ENCODE results near the gene HILPDA. TPM values are rescaled to one million over a fixed set of nuclear protein-coding genes. Genes with fewer than 3 reads are reported as not detected.

Gene HILPDA
- total RNA-seq, 5 donors from 2014 or later (not counting 1 experiment from before 2014, with no cell fraction given), result 2.0 to 4.8 (median 3.3) TPM

- peaks cover 0 to 8% of the 10 kb centered on the region in 2 experiments for H3K4me1 ChIP-seq (ENCODE audit: control insufficient read depth in 1 of 2, extremely low read depth in 1 of 2, insufficient read depth in 2 of 2, low read length in 2 of 2)
- no peaks in the 10 kb centered on the region for H3K9me3 ChIP-seq
- H3K36me3 ChIP-seq (ENCODE audit: control insufficient read depth in 2 of 2, extremely low read depth in 1 of 2, insufficient read depth in 1 of 2, low read length in 1 of 2), result no peaks in the 10 kb centered on the region
- H3K4me3 ChIP-seq (ENCODE audit: control insufficient read depth in 1 of 2, extremely low read depth in 1 of 2, low read length in 1 of 2), result no peak overlapping the region
- DNase-seq, result no peak
- Mint-ChIP-seq H3K27ac (no peak overlapping the region), H3K36me3 (no peaks in the 10 kb centered on the region), H3K4me3 (no peak overlapping the region), H3K27me3 (no peaks in the 10 kb centered on the region), H3K4me1 (peaks cover 4 to 7% (median 7%) of the 10 kb centered on the region in 3 donors), H3K9me3 (no peaks in the 10 kb centered on the region)
- H3K27me3 ChIP-seq (replicated peaks in 1 of 2; ENCODE audit: control insufficient read depth in 2 of 2, extremely low read depth in 1 of 2, insufficient read depth in 2 of 2, low read length in 1 of 2), result peaks cover 0 to 8% of the 10 kb centered on the region in 2 experiments
- ChIA-PET CTCF (no interaction called here), POLR2A (no interaction called here)
- WGBS (ENCODE audit: insufficient coverage), result 50% methylated on average over 2 of the region's 5 CpGs
- no peak overlapping the region for H3K27ac ChIP-seq (ENCODE audit: low read length)
- ATAC-seq (replicated peaks in 1 of 4), result no peak
These were observed 4.8 kb upstream of the HILPDA start for GRCh38 chr7:128450913-128451312.

- Mint-ChIP-seq H3K4me1 (peaks cover 8 to 19% (median 16%) of the 10 kb centered on the region in 3 donors), H3K27me3 (no peaks in the 10 kb centered on the region), H3K27ac (no peak overlapping the region), H3K36me3 (no peaks in the 10 kb centered on the region), H3K9me3 (no peaks in the 10 kb centered on the region), H3K4me3 (no peak overlapping the region)
- WGBS (ENCODE audit: insufficient coverage), result no CpG with 5 or more reads among the region's 1 CpG
- H3K4me1 ChIP-seq (ENCODE audit: control insufficient read depth in 1 of 2, extremely low read depth in 1 of 2, insufficient read depth in 2 of 2, low read length in 2 of 2), result peaks cover 4 to 14% of the 10 kb centered on the region in 2 experiments
- ChIA-PET CTCF (interaction anchor here (1.2 to 1.9 kb wide), 4 partner anchors 9 to 25 kb away, joined by 6 to 12 read pairs (median 6); no protein-coding TSS in a partner anchor), POLR2A (no interaction called here)
- no peaks in the 10 kb centered on the region for H3K36me3 ChIP-seq (ENCODE audit: control insufficient read depth in 2 of 2, extremely low read depth in 1 of 2, insufficient read depth in 1 of 2, low read length in 1 of 2)
- ATAC-seq (replicated peaks in 1 of 4) (no peak), DNase-seq (no peak)
- H3K27ac ChIP-seq (ENCODE audit: low read length), result no peak overlapping the region
- no peak overlapping the region for H3K4me3 ChIP-seq (ENCODE audit: control insufficient read depth in 1 of 2, extremely low read depth in 1 of 2, low read length in 1 of 2)
- no peaks in the 10 kb centered on the region for H3K9me3 ChIP-seq
- peaks cover 0 to 8% of the 10 kb centered on the region in 2 experiments for H3K27me3 ChIP-seq (replicated peaks in 1 of 2; ENCODE audit: control insufficient read depth in 2 of 2, extremely low read depth in 1 of 2, insufficient read depth in 2 of 2, low read length in 1 of 2)
These were observed 3.1 kb upstream of the HILPDA start for GRCh38 chr7:128452552-128452951.

GRCh38 chr7:128453836-128454804 lies 1.6 kb upstream of the HILPDA start:
- Mint-ChIP-seq H3K27me3 (no peaks in the 10 kb centered on the region), H3K36me3 (no peaks in the 10 kb centered on the region), H3K9me3 (no peaks in the 10 kb centered on the region), H3K27ac (no peak overlapping the region), H3K4me3 (peak overlapping the region; percentile 36 to 63 (median 53)), H3K4me1 (peaks cover 11 to 30% (median 20%) of the 10 kb centered on the region in 3 donors)
- DNase-seq (no peak), ATAC-seq (replicated peaks in 1 of 4) (no peak)
- peaks cover 4 to 15% of the 10 kb centered on the region in 2 experiments for H3K4me1 ChIP-seq (ENCODE audit: control insufficient read depth in 1 of 2, extremely low read depth in 1 of 2, insufficient read depth in 2 of 2, low read length in 2 of 2)
- H3K27ac ChIP-seq (ENCODE audit: low read length), result no peak overlapping the region
- CTCF ChIA-PET, result interaction anchor here (0.6 to 2.1 kb wide), 5 partner anchors 16 to 27 kb away, joined by 6 to 25 read pairs (median 8); no protein-coding TSS in a partner anchor
- peaks cover 0 to 8% of the 10 kb centered on the region in 2 experiments for H3K27me3 ChIP-seq (replicated peaks in 1 of 2; ENCODE audit: control insufficient read depth in 2 of 2, extremely low read depth in 1 of 2, insufficient read depth in 2 of 2, low read length in 1 of 2)
- H3K9me3 ChIP-seq, result no peaks in the 10 kb centered on the region
- 92% methylated on average over 8 of the region's 23 CpGs for WGBS (ENCODE audit: insufficient coverage)
- H3K4me3 ChIP-seq (ENCODE audit: control insufficient read depth in 1 of 2, extremely low read depth in 1 of 2, low read length in 1 of 2), result no peak overlapping the region
- no peaks in the 10 kb centered on the region for H3K36me3 ChIP-seq (ENCODE audit: control insufficient read depth in 2 of 2, extremely low read depth in 1 of 2, insufficient read depth in 1 of 2, low read length in 1 of 2)
- POLR2A ChIA-PET, result interaction anchor here (0.6 to 1.2 kb wide), 3 partner anchors 13 to 27 kb away, joined by 3 to 4 read pairs (median 4); no protein-coding TSS in a partner anchor

- 29% methylated on average over 6 of the region's 25 CpGs for WGBS (ENCODE audit: insufficient coverage)
- Mint-ChIP-seq H3K4me1 (peaks cover 19 to 37% (median 28%) of the 10 kb centered on the region in 3 donors), H3K4me3 (peak overlapping the region; percentile 85 to 92 (median 91))
These were observed 703 bp upstream of the HILPDA start for GRCh38 chr7:128454808-128455542.

GRCh38 chr7:128456255-128456725 lies 612 bp downstream of the HILPDA start:
- Mint-ChIP-seq H3K27me3 (no peaks in the 10 kb centered on the region), H3K4me1 (peaks cover 19 to 37% (median 28%) of the 10 kb centered on the region in 3 donors)
- POLR2A ChIA-PET, result no interaction called here

More at GRCh38 chr7:128454808-128455542, 703 bp upstream of the HILPDA start:
- peaks cover 0 to 8% of the 10 kb centered on the region in 2 experiments for H3K27me3 ChIP-seq (replicated peaks in 1 of 2; ENCODE audit: control insufficient read depth in 2 of 2, extremely low read depth in 1 of 2, insufficient read depth in 2 of 2, low read length in 1 of 2)
- no peaks in the 10 kb centered on the region for H3K36me3 Mint-ChIP-seq
- peak overlapping the region; percentile 89 to 90 for H3K27ac Mint-ChIP-seq
- ChIA-PET CTCF (interaction anchor here (0.8 to 2.1 kb wide), 6 partner anchors 14 to 598 kb away, joined by 3 to 25 read pairs (median 3); no protein-coding TSS in a partner anchor), POLR2A (interaction anchor here in 1 of 2 donors (0.7 kb wide), 1 partner anchor 28 kb away, joined by 3 read pairs; no protein-coding TSS in a partner anchor)
- ATAC-seq (replicated peaks in 1 of 4), result no peak
- H3K4me3 ChIP-seq (ENCODE audit: control insufficient read depth in 1 of 2, extremely low read depth in 1 of 2, low read length in 1 of 2), result peak overlapping the region; percentile 49 to 82
- no peaks in the 10 kb centered on the region for H3K9me3 ChIP-seq
- H3K27ac ChIP-seq (ENCODE audit: low read length), result peak overlapping the region; percentile 88
- no peak for DNase-seq
- no peaks in the 10 kb centered on the region for H3K27me3 Mint-ChIP-seq
- no peaks in the 10 kb centered on the region for H3K36me3 ChIP-seq (ENCODE audit: control insufficient read depth in 2 of 2, extremely low read depth in 1 of 2, insufficient read depth in 1 of 2, low read length in 1 of 2)
- peaks cover 4 to 21% of the 10 kb centered on the region in 2 experiments for H3K4me1 ChIP-seq (ENCODE audit: control insufficient read depth in 1 of 2, extremely low read depth in 1 of 2, insufficient read depth in 2 of 2, low read length in 2 of 2)
- no peaks in the 10 kb centered on the region for H3K9me3 Mint-ChIP-seq

More at GRCh38 chr7:128456255-128456725, 612 bp downstream of the HILPDA start:
- Mint-ChIP-seq H3K9me3 (no peaks in the 10 kb centered on the region), H3K27ac (peak overlapping the region; percentile 66 to 74), H3K4me3 (peak overlapping the region; percentile 85 to 92 (median 91)), H3K36me3 (no peaks in the 10 kb centered on the region)
- Histone ChIP-seq H3K4me1 (ENCODE audit: control insufficient read depth in 1 of 2, extremely low read depth in 1 of 2, insufficient read depth in 2 of 2, low read length in 2 of 2) (peaks cover 4 to 21% of the 10 kb centered on the region in 2 experiments), H3K36me3 (ENCODE audit: control insufficient read depth in 2 of 2, extremely low read depth in 1 of 2, insufficient read depth in 1 of 2, low read length in 1 of 2) (no peaks in the 10 kb centered on the region), H3K9me3 (no peaks in the 10 kb centered on the region), H3K27me3 (replicated peaks in 1 of 2; ENCODE audit: control insufficient read depth in 2 of 2, extremely low read depth in 1 of 2, insufficient read depth in 2 of 2, low read length in 1 of 2) (peaks cover 0 to 8% of the 10 kb centered on the region in 2 experiments), H3K4me3 (ENCODE audit: control insufficient read depth in 1 of 2, extremely low read depth in 1 of 2, low read length in 1 of 2) (peak overlapping the region; percentile 81 to 82), H3K27ac (ENCODE audit: low read length) (peak overlapping the region; percentile 56)
- peak in 2 of 4 experiments; percentile 4 to 5 for ATAC-seq (replicated peaks in 1 of 4)
- no peak for DNase-seq
- WGBS (ENCODE audit: insufficient coverage), result 34% methylated on average over 2 of the region's 5 CpGs
- CTCF ChIA-PET, result interaction anchor here in 1 of 2 donors (0.6 to 2.1 kb wide), 2 partner anchors 29 to 51 kb away, joined by 3 to 25 read pairs; no protein-coding TSS in a partner anchor

All from T-cell (primary cell).